Adrenal gland (tissue), 5 donors: ENCODE results near the gene C19orf53.

Source experiments
- POLR2A ChIP-seq, 2 donors: fragments of 450-650 bp; IDR thresholded peaks; one replicate each; pipeline ENCODE4 v1.6.1; 2017; ENCODE audit warnings: antibody characterized with exemption in 2 of 2, mild to moderate bottlenecking in 2 of 2, moderate library complexity in 1 of 2
- TF ChIP-seq, protein P1 (sequence below), 6 experiments: fragments of 450-650 bp in 4 of 6; fragments of 200-600 bp in 2 of 6; sonication (generic) in 1 of 6; IDR thresholded peaks; 1 replicate in 5 of 6; 2 replicates in 1 of 6; pipeline versions ENCODE4 v1.5.1 to v1.8.0; 2016 to 2021; ENCODE audit warnings: antibody characterized with exemption in 6 of 6, mild to moderate bottlenecking in 2 of 6, moderate library complexity in 1 of 6
- donor health status: DM: no; HTN: no; CAD: no.

DNA sequence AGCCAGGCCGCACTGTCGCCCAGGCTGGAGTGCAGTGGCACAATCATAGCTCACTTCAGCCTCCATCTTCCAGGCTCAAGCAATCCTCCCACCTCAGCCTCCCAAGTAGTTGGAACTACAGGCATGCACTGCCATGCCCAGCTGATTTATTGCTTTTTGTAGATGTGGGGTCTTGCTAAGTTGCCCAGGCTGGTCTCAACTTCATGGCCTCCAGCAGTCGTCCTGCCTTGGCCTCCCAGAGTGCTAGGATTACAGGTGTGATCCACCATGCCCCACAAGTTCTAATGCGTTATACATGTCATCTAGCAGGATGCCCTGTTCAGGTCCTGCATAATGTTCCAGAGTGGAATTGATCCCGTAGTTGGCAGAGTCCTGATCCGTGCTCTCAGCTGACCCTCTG is 4.6 kb downstream of the C19orf53 start:
- TF ChIP-seq, protein P1, sequence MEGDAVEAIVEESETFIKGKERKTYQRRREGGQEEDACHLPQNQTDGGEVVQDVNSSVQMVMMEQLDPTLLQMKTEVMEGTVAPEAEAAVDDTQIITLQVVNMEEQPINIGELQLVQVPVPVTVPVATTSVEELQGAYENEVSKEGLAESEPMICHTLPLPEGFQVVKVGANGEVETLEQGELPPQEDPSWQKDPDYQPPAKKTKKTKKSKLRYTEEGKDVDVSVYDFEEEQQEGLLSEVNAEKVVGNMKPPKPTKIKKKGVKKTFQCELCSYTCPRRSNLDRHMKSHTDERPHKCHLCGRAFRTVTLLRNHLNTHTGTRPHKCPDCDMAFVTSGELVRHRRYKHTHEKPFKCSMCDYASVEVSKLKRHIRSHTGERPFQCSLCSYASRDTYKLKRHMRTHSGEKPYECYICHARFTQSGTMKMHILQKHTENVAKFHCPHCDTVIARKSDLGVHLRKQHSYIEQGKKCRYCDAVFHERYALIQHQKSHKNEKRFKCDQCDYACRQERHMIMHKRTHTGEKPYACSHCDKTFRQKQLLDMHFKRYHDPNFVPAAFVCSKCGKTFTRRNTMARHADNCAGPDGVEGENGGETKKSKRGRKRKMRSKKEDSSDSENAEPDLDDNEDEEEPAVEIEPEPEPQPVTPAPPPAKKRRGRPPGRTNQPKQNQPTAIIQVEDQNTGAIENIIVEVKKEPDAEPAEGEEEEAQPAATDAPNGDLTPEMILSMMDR (IDR thresholded peaks at IDR 0.05) = no peak
- TF ChIP-seq POLR2A (IDR thresholded peaks at IDR 0.05) = no peak
